ENCODE results near the gene IFI6. TPM values are rescaled to one million over a fixed set of nuclear protein-coding genes. Genes with fewer than 3 reads are reported as not detected.

Gene IFI6
- polyA plus RNA-seq, 1 donor (not counting 4 experiments of a cell fraction or from before 2014, with no cell fraction given), result 618 TPM

DNA sequence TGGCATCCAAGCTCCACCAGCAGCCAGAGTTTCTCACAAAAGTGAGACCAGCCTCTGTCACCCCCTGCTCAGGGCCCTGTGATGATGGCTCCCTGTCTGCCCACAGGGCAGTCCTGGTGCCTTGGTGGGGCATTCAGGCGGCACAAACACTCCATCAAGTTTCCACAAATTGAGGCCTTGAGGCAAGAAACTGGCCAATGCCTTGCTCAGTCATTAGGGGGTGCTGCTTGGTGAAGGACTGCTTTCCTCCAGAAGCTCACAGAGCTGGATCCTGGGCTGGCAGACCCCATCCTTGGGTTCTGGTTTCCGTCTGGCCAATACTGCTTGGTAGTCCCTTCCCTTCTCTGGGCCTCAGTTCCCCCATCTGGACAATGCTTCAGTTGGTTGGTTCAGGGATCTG lies 55.6 kb downstream of the IFI6 start:
- FAIRE-seq, result no peak
- Histone ChIP-seq H3K4me3 (ENCODE audit: control insufficient read depth in 2 of 3, extremely low read depth in 1 of 3, insufficient read depth in 2 of 3, low read depth in 1 of 3, low read length in 3 of 3) (no peak overlapping the region), H4K20me1 (ENCODE audit: control insufficient read depth, extremely low read depth, insufficient read depth, low read length) (no peaks in the 10 kb centered on the region), H2AFZ (ENCODE audit: control insufficient read depth, low read length) (no peak overlapping the region), H3K27me3 (ENCODE audit: control insufficient read depth, extremely low read depth, insufficient read depth, low read length) (peaks cover 13% of the 10 kb centered on the region), H3K9me3 (ENCODE audit: control insufficient read depth, low read depth, low read length) (no peaks in the 10 kb centered on the region), H3K9me1 (ENCODE audit: control insufficient read depth, extremely low read depth, insufficient read depth, low read length) (no peaks in the 10 kb centered on the region), H3K4me2 (ENCODE audit: control insufficient read depth, extremely low read depth, insufficient read depth, low read depth, low read length) (no peak overlapping the region), H3K4me1 (ENCODE audit: control insufficient read depth, extremely low read depth, insufficient read depth, low read length) (no peaks in the 10 kb centered on the region), H3K36me3 (ENCODE audit: control insufficient read depth in 2 of 2, extremely low read depth in 1 of 2, insufficient read depth in 2 of 2, low read length in 2 of 2) (no peaks in the 10 kb centered on the region), H3K27ac (ENCODE audit: control insufficient read depth, insufficient read depth, low read length) (no peak overlapping the region), H3K79me2 (ENCODE audit: control insufficient read depth, insufficient read depth, low read length) (no peaks in the 10 kb centered on the region), H3K9ac (ENCODE audit: control insufficient read depth, extremely low read depth, insufficient read depth, low read length) (no peak overlapping the region)
- dilution Hi-C loops (cut with MboI; ENCODE audit: extremely low pct_ligation_motif_present, low sequenced_read_pairs), result no loop called here
- TF ChIP-seq EZH2 (IDR thresholded peaks at IDR 0.05; ENCODE audit: low read length), result no peak
- TF ChIP-seq, protein P1, sequence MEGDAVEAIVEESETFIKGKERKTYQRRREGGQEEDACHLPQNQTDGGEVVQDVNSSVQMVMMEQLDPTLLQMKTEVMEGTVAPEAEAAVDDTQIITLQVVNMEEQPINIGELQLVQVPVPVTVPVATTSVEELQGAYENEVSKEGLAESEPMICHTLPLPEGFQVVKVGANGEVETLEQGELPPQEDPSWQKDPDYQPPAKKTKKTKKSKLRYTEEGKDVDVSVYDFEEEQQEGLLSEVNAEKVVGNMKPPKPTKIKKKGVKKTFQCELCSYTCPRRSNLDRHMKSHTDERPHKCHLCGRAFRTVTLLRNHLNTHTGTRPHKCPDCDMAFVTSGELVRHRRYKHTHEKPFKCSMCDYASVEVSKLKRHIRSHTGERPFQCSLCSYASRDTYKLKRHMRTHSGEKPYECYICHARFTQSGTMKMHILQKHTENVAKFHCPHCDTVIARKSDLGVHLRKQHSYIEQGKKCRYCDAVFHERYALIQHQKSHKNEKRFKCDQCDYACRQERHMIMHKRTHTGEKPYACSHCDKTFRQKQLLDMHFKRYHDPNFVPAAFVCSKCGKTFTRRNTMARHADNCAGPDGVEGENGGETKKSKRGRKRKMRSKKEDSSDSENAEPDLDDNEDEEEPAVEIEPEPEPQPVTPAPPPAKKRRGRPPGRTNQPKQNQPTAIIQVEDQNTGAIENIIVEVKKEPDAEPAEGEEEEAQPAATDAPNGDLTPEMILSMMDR (optimal IDR thresholded peaks at IDR 0.05 in 1 of 3, IDR thresholded peaks at IDR 0.05 in 1 of 3, conservative IDR thresholded peaks at IDR 0.05 in 1 of 3; ENCODE audit: extremely low read depth in 1 of 3, insufficient read depth in 2 of 3, low read length in 3 of 3), result peak; percentile 34 to 39 (median 38)
- no peak for DNase-seq (ENCODE audit: low read depth, low spot score)

Small RNAs within 50 kb of the gene (small RNA-seq; reads per million reads assigned to genes)
- gene AL031729.1 (ENCODE audit: insufficient read length in 3 of 3, low read depth in 3 of 3, low replicate concordance in 1 of 3) (0 reads per million in 3 experiments), gene RNU6-424P (ENCODE audit: insufficient read length in 3 of 3, low read depth in 3 of 3, low replicate concordance in 1 of 3) (0 reads per million in 3 experiments), gene RNU6-949P (ENCODE audit: insufficient read length in 3 of 3, low read depth in 3 of 3, low replicate concordance in 1 of 3) (0 reads per million in 3 experiments)

Other genes starting within 250 kb of the IFI6 start
- 31.3 to 53.8 TPM (median 42.9 TPM) in 3 replicates for gene WASF2, start 182.0 kb downstream of the IFI6 start, polyA plus RNA-seq
- gene AHDC1, start 68.0 kb downstream of the IFI6 start, polyA plus RNA-seq, result 3.9 to 4.2 TPM (median 4.1 TPM) in 3 replicates
- gene FGR, start 37.0 kb downstream of the IFI6 start, polyA plus RNA-seq, result 0.04 to 0.17 TPM in 2 of 3 replicates, not detected in the other
- 7.1 to 13.5 TPM (median 12.0 TPM) in 3 replicates for gene FAM76A, start 53.8 kb upstream of the IFI6 start, polyA plus RNA-seq
- gene STX12, start 101.0 kb upstream of the IFI6 start, polyA plus RNA-seq, result 23.4 to 29.9 TPM (median 23.4 TPM) in 3 replicates
- 47.3 to 56.2 TPM (median 48.2 TPM) in 3 replicates for gene PPP1R8, start 158.6 kb upstream of the IFI6 start, polyA plus RNA-seq
- gene THEMIS2, start 200.4 kb upstream of the IFI6 start, polyA plus RNA-seq, result 1.3 to 3.5 TPM (median 1.6 TPM) in 3 replicates
- gene RPA2, start 242.4 kb upstream of the IFI6 start, polyA plus RNA-seq, result 24.5 to 35.4 TPM (median 30.1 TPM) in 3 replicates